Measurements from ENCODE around the gene MDFI. TPM values are rescaled to one million over a fixed set of nuclear protein-coding genes. Genes with fewer than 3 reads are reported as not detected.

MDFI gene
- total RNA-seq, 1 experiment from 2014 or later, result 86.2 TPM

DNA sequence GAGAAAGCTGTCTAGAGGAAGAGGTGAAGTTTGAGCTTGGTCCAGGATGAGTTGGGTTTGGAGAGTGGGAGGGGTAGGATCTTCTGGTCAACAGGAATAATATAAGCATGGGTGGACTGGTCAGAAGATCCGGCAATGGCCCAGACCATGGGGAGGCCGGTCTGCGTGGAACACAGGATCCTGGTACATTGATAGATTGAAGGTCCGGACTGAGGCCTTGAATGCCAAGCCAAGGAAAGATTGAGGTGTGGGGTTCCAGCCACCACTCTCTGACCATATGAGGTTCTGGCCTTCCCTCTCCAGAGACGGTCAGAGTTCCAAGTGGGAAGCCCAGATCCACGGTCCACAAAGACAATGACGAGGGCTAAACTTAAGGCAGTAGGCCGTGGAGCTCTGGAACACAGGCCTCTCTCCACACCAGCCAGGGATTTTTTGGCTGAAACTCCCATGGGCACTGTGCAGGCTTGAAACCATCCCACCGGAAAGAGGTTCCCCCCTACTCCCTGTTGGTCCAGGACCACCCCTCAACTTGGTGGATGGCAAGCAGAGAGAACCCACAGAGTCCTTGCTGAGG is 3.2 kb downstream of the MDFI start (continued):
- TF ChIP-seq, protein P1, sequence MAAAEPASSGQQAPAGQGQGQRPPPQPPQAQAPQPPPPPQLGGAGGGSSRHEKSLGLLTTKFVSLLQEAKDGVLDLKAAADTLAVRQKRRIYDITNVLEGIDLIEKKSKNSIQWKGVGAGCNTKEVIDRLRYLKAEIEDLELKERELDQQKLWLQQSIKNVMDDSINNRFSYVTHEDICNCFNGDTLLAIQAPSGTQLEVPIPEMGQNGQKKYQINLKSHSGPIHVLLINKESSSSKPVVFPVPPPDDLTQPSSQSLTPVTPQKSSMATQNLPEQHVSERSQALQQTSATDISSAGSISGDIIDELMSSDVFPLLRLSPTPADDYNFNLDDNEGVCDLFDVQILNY (CRISPR knock-in tag; IDR thresholded peaks at IDR 0.05), result no peak
- TF ChIP-seq, protein P2, sequence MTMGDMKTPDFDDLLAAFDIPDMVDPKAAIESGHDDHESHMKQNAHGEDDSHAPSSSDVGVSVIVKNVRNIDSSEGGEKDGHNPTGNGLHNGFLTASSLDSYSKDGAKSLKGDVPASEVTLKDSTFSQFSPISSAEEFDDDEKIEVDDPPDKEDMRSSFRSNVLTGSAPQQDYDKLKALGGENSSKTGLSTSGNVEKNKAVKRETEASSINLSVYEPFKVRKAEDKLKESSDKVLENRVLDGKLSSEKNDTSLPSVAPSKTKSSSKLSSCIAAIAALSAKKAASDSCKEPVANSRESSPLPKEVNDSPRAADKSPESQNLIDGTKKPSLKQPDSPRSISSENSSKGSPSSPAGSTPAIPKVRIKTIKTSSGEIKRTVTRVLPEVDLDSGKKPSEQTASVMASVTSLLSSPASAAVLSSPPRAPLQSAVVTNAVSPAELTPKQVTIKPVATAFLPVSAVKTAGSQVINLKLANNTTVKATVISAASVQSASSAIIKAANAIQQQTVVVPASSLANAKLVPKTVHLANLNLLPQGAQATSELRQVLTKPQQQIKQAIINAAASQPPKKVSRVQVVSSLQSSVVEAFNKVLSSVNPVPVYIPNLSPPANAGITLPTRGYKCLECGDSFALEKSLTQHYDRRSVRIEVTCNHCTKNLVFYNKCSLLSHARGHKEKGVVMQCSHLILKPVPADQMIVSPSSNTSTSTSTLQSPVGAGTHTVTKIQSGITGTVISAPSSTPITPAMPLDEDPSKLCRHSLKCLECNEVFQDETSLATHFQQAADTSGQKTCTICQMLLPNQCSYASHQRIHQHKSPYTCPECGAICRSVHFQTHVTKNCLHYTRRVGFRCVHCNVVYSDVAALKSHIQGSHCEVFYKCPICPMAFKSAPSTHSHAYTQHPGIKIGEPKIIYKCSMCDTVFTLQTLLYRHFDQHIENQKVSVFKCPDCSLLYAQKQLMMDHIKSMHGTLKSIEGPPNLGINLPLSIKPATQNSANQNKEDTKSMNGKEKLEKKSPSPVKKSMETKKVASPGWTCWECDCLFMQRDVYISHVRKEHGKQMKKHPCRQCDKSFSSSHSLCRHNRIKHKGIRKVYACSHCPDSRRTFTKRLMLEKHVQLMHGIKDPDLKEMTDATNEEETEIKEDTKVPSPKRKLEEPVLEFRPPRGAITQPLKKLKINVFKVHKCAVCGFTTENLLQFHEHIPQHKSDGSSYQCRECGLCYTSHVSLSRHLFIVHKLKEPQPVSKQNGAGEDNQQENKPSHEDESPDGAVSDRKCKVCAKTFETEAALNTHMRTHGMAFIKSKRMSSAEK (CRISPR knock-in tag; IDR thresholded peaks at IDR 0.05; ENCODE audit: borderline replicate concordance), result no peak
- TF ChIP-seq, protein P3, sequence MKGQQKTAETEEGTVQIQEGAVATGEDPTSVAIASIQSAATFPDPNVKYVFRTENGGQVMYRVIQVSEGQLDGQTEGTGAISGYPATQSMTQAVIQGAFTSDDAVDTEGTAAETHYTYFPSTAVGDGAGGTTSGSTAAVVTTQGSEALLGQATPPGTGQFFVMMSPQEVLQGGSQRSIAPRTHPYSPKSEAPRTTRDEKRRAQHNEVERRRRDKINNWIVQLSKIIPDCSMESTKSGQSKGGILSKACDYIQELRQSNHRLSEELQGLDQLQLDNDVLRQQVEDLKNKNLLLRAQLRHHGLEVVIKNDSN (CRISPR knock-in tag; IDR thresholded peaks at IDR 0.05), result no peak
- TF ChIP-seq GTF2I (CRISPR knock-in tag; conservative IDR thresholded peaks at IDR 0.05), result no peak
- TF ChIP-seq ATF1 (CRISPR knock-in tag; IDR thresholded peaks at IDR 0.05), result no peak
- no peak for TF ChIP-seq ZNF396 (CRISPR knock-in tag; IDR thresholded peaks at IDR 0.05; ENCODE audit: borderline replicate concordance)
- TF ChIP-seq RELA (CRISPR knock-in tag; IDR thresholded peaks at IDR 0.05; ENCODE audit: borderline replicate concordance), result no peak
- TF ChIP-seq, protein P4, sequence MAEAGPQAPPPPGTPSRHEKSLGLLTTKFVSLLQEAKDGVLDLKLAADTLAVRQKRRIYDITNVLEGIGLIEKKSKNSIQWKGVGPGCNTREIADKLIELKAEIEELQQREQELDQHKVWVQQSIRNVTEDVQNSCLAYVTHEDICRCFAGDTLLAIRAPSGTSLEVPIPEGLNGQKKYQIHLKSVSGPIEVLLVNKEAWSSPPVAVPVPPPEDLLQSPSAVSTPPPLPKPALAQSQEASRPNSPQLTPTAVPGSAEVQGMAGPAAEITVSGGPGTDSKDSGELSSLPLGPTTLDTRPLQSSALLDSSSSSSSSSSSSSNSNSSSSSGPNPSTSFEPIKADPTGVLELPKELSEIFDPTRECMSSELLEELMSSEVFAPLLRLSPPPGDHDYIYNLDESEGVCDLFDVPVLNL (CRISPR knock-in tag; IDR thresholded peaks at IDR 0.05; ENCODE audit: borderline replicate concordance, low read depth), result no peak
- TF ChIP-seq, protein P5, sequence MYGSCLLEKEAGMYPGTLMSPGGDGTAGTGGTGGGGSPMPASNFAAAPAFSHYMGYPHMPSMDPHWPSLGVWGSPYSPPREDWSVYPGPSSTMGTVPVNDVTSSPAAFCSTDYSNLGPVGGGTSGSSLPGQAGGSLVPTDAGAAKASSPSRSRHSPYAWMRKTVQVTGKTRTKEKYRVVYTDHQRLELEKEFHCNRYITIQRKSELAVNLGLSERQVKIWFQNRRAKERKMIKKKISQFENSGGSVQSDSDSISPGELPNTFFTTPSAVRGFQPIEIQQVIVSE (CRISPR knock-in tag; IDR thresholded peaks at IDR 0.05; ENCODE audit: borderline replicate concordance), result no peak
- no peak for TF ChIP-seq ZNF671 (CRISPR knock-in tag; IDR thresholded peaks at IDR 0.05)
- no peak for TF ChIP-seq CREB1 (CRISPR knock-in tag; IDR thresholded peaks at IDR 0.05)
- no peak for TF ChIP-seq NR1H2 (CRISPR knock-in tag; IDR thresholded peaks at IDR 0.05)
- TF ChIP-seq, protein P6, sequence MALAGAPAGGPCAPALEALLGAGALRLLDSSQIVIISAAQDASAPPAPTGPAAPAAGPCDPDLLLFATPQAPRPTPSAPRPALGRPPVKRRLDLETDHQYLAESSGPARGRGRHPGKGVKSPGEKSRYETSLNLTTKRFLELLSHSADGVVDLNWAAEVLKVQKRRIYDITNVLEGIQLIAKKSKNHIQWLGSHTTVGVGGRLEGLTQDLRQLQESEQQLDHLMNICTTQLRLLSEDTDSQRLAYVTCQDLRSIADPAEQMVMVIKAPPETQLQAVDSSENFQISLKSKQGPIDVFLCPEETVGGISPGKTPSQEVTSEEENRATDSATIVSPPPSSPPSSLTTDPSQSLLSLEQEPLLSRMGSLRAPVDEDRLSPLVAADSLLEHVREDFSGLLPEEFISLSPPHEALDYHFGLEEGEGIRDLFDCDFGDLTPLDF (CRISPR knock-in tag; IDR thresholded peaks at IDR 0.05), result no peak
- TF ChIP-seq, protein P7, sequence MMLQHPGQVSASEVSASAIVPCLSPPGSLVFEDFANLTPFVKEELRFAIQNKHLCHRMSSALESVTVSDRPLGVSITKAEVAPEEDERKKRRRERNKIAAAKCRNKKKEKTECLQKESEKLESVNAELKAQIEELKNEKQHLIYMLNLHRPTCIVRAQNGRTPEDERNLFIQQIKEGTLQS (CRISPR knock-in tag; conservative IDR thresholded peaks at IDR 0.05), result no peak

DNA sequence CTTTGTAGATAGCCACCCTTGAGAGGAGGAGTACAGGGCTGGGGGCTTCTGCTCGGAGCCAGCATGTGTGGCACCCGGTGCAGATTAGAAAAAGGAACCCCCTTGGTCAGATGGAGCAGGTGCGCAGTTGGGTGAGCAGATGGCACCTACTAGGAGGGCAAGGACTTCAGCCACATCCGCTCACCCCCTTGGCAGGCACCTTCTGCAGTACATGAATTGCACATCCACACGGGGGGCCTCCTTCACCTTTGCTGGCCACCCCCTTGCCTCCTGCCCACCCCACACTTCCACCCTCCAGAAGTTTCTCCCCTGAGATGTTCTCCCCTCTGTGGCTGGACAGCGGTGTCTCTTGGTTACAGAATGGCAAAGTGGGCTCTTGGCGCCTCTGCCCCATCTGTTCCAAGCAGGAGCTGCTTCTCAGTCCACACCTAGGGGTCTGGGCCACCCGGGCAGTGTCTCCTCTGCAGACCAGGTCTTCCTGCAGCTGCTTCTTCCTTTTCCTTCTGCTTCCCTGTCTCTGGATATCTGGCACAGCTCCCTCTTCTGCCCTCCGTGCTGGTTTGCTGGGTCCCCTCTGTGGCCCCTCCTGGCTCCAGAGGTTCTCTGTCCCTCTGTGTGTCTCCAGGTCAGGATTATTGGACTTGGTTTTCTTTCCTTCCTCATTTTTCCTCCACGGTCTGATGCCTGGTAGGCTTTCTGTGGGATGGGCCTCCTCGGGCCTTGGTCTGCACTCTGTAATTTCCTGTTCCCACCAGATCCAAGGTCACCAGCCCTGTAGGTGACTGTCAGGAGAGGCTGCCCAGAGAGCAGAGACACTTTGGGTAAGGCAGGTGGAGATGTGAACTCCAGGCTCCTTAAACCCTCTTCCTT is 4.1 kb downstream of the MDFI start:
- ChIA-PET CTCF (no interaction called here), POLR2A (interaction anchor here (0.5 kb wide), 1 partner anchor 108 kb away, joined by 5 read pairs; no protein-coding TSS in a partner anchor)
- ATAC-seq, result no peak
- Mint-ChIP-seq H3K27ac (no peak overlapping the region), H3K4me3 (no peak overlapping the region), H3K9me3 (no peaks in the 10 kb centered on the region), H3K36me3 (peaks cover 25% of the 10 kb centered on the region), H3K4me1 (peaks cover 71% of the 10 kb centered on the region), H3K27me3 (ENCODE audit: low read depth) (peaks cover 21% of the 10 kb centered on the region)
- no peak for DNase-seq (ENCODE audit: low spot score)
- TF ChIP-seq PRRX2 (CRISPR knock-in tag; IDR thresholded peaks at IDR 0.05), result no peak
- TF ChIP-seq, protein P2 (CRISPR knock-in tag; IDR thresholded peaks at IDR 0.05; ENCODE audit: borderline replicate concordance), result no peak
